Kidney glomerular epithelial cell (primary cell): Measurements from ENCODE around the gene INAVA.

ENCODE experiments used
- DNase-seq: peaks from one replicate; lab custom pipeline; 2025; lab: John Stamatoyannopoulos, UW

Gene INAVA

GRCh38 chr1:200877839-200878551, 16.7 kb upstream of the INAVA start:
- no peak for DNase-seq

GRCh38 chr1:200880212-200880611, 14.5 kb upstream of the INAVA start:
- no peak for DNase-seq

- DNase-seq = no peak
Observed at GRCh38 chr1:200883118-200883517, 11.6 kb upstream of the INAVA start.

DNA sequence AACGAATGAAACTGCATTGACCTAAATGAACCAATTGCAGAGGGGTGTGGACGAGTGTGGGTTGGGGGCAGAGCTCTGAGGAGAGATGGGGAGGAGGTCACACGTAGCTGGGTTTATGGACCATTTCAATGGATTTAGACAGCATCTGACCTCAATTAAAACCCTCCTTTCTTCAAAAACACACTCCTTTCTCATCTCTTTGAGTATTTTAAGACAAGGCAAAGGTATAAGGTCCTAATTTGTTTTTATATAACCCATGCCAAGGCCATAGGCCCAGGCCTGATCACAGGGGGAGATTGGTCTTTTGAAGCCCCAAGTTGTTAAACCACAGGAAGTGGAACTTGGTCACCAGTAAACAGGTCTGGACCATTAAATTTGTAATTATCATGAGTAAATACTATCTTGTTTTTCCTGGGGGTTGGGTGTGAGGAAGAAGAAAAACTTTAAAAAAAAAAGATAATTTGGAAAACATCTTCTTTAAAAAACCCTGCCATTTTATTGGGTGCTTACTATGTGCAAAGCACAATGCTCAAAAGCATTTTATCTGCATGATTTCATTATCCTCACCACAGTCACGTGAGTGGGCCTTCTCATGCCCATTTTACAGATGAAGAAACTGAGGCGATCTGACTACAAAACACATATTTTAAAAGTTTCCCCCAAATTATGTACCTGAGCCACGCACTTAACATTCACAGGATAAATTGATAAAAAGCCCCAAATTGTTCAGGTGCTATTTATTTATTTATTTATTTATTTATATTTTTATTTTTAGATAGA, 8.9 kb upstream of the INAVA start:
- DNase-seq = no peak

GRCh38 chr1:200886594-200886993, 8.1 kb upstream of the INAVA start:
- no peak for DNase-seq

DNA sequence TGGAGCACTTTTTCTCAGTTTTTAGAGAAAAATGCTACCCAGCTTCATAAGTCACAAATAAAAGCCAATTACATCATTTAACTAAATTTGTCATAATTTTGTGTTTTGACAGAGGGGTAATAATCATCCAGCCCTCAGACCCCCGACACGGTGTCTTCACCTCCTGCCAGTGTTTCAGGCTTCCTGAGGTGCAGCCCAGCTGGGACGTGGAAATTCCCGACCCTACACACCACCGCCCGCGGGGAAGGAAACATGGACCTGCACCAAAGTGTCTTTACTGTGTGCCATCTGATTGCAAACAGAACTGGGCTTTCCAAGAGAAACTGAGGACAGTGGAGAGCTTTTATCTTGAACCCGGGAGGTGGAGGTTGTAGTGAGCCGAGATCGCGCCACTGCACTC, 7.7 kb upstream of the INAVA start:
- no peak for DNase-seq

DNA sequence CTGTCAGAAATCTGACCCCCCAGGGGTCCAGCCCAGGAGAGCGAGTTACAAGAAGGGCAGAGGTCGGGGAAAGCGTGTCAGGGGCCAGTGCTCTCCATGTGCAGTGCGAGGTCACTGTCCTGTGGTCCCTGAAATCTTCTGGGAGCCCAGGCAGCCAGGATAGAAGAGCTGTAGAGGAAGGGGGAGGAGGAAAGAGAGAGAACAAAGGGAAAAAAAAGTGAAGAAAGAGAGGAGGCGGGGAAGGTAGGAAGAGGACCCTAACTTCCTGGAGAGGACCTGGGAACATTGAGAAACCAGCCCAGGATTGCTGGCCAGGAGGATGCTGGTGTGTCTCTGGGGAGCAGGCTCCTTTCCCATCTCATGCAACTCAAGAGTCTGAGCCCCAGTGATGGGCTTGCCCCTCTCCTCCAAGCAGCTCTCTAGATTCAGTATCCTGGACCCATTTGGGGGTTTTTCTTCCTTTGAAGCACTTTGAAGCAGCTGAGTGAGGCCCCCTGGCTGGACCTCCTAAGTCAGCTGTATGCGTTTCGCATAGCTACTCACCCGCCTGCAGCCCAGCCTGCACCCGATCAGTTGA, 6.8 kb upstream of the INAVA start:
- no peak for DNase-seq

DNA sequence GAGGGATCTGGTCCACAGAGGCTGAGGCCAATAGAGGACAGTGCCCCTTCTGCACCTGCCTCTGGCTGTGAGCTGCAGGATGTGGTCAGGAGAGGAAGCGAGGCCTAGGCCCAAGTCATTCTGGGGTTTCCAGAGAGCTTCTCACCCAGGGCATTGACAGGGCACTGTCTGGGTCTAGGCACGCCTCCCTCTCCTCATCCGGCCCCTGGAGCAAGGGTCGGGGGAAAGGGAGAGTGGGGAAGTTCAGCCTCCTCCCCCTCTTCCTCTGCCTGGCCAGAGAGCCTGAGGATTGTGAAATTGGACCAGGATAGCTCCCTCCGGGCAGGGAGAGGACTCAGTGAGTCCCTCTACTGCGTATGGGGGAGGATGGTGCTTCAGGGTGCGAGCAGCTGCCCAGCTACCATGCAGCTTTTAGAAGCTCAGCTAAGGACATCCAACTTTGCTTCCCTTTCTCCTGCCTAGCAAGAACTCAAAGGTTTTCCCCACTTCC, 6.3 kb upstream of the INAVA start:
- DNase-seq = no peak

GRCh38 chr1:200889571-200889970, 5.1 kb upstream of the INAVA start:
- DNase-seq = no peak

DNA sequence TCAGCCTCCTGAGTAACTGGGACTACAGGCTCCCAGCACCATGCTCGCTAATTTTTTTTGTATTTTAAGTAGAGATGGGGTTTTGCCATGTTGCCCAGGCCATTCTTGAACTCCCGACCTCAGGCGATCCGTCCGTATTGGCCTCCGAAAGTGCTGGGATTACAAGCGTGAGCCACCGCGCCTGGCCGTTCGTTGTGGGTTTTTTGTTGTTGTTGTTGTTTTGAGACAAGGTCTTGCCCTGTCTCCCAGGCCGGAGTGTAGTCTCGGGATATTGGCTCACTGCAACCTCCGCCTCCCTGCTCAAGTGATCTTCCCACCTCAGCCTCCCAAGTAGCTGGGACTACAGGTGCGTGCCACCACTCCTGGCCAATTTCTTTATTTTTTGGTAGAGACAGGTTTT, 4.7 kb upstream of the INAVA start:
- no peak for DNase-seq

- DNase-seq = peak; percentile 54
Observed at GRCh38 chr1:200890818-200891773, 3.6 kb upstream of the INAVA start.

DNA sequence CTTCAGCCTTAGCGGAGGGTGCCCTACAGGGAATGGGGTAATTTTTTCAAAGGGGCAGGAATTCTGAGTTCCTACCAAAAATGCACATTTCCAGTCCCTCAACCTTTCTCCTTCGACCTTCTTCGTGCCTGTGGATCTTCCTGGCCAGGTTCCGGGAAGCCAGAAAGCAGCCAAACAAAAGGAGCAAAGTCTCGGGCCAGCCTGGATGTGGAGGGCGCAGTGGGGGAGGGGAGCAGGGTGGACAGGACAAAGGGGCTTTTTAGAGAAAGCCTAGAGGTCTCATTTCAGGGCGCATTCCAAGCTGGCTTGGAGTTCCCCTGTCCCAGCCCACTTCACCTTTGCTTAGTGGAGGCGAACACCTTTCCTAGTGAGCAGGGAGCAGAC, 2.9 kb upstream of the INAVA start:
- no peak for DNase-seq

- DNase-seq = no peak
Observed at GRCh38 chr1:200892546-200892945, 2.2 kb upstream of the INAVA start.

GRCh38 chr1:200892958-200893357, 1.7 kb upstream of the INAVA start:
- no peak for DNase-seq

GRCh38 chr1:200893411-200893901, 1.2 kb upstream of the INAVA start:
- DNase-seq = no peak

GRCh38 chr1:200895443-200895789, 716 bp downstream of the INAVA start:
- no peak for DNase-seq

GRCh38 chr1:200895801-200896530, 1.3 kb downstream of the INAVA start:
- DNase-seq = peak; percentile 70

DNA sequence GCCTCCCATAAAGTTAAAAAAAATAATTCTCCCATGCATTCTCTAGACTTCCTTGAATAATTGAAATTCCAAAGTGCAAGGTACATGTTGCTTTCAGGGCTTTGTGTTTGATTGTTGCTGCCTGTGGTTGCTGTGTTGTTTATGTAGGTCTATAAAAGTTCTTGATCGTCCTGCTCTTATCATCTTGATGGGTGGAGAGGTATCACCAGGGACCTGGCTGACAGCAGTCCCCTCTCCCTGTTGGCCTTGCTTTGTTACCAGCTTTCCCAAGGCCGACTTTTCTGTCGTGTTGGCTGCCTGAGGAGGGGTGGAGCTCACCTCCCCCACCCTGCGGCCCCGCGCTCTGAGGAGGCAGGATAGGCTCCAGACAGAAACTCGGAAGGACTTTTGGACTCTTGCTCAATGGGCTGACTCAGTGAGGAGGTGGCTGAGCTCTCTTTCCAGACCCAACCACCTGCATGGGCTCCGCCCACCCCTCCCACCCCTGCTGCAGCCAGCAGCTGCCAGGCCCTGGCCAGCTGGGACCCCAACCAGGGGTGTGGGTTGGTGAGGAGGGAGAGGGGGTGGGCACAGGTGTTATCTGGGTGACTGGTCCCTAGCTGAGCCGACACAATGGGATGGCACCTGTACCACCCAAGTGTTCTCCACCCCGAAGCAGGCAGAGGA, 2.0 kb downstream of the INAVA start:
- peak; percentile 96 for DNase-seq

- DNase-seq = no peak
Observed at GRCh38 chr1:200897259-200897658, 2.6 kb downstream of the INAVA start.

DNA sequence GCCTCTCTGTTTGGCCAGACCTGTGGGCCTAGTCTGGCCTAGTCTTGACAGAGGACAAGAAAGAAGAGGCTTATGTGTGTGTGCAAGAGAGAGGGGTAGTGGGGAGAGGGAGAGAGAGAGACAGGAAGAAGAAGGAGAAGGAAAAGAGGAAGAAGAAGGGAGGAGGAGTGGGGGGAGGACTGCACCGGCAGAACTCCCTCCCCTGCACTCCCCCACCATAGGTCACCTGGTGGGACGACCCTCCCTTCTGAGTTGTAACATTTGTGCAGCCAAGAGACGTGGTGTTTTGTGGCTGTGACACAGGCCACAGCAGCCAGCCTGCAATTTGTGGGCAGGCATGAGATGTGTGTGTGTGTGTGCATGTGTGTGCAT, 4.3 kb downstream of the INAVA start:
- no peak for DNase-seq

DNA sequence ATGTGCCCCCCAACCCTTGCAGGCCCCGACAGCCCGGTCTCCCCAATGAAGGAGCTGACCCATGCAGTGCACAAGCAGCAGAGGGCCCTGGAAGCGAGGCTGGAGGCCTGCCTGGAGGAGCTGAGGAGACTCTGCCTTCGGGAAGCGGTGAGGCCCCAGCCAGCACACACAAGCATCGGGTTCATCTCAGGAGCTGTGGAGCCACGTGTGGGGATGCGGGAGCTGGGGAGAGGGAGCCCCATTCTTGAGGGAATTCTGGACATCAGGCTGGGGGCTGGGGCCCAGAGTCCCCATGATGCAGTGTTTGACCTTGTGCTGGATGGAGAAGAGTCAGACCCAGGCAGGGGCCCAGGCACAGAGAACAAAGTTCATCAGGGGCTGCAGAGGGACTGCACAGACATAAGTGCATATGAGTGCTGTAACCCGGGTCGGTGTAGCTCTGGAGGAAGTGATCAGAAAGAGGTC, 4.8 kb downstream of the INAVA start:
- DNase-seq = no peak
